GM19025 (cell line): ENCODE measurements around the gene ZCCHC24.

ENCODE experiments used
- ATAC-seq: cut with Tn5 transposase; IDR thresholded peaks from one replicate; pipeline ENCODE4 v1.9.1; 2021; ENCODE audit warnings: mild to moderate bottlenecking, low read depth, moderate library complexity; ENCODE audit not compliant: unreplicated experiment

ZCCHC24 gene

DNA sequence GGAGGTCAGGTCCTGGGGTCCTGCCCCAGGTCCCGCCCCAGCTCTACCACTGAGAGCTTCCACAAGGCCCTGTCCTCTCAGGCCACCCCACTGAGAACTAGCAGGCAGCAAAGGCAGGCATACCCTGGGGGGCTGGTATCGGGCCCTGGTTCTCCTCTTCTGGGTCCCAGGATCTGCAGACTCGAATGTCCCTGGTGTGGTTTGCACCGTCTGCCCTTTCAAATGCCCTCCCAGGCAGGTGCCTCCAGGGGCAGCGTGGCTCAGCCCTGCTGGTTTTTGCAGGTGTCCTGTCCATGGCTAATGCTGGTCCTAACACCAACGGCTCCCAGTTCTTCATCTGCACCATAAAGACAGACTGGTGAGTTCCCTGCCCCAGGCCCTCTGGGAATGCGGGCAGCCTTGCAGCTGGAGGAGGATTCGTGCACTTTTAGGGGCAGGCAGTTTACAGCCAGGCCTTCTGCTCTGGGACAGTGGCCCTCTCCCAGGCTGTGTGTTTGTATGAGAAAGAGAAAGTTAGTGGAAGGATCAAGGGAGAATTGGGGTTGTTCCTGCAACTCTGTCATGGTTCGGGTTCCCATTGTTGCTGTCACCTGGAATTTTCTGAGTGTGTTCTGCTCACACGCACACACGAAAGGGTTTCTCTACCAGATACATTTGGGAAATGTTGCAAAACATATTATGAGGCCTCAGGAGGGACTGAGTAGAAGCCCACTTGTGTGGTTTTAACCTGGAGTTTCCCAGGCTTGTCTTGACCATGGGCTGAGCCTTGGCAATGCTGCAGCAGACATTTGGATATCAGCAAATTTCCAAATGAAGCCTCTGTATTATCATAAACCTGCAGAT lies 93.2 kb downstream of the ZCCHC24 start:
- no peak for ATAC-seq

DNA sequence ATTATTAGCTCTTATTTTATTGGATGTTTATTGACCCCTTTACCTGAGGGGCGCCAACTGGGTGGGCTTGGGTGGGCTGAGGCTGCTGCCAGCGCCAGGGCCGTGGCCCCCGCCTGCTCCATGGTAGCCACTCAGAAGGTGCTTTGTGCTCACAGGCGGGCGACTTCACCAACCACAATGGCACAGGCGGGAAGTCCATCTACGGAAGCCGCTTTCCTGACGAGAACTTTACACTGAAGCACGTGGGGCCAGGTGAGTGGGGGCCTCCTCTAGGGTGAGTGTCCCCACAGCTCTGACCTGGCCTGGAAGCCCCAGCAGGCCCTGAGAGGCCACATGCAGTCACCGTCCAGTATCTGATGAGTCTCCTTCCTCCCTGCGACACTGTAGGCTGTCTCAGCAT lies 94.1 kb downstream of the ZCCHC24 start:
- ATAC-seq, result no peak

DNA sequence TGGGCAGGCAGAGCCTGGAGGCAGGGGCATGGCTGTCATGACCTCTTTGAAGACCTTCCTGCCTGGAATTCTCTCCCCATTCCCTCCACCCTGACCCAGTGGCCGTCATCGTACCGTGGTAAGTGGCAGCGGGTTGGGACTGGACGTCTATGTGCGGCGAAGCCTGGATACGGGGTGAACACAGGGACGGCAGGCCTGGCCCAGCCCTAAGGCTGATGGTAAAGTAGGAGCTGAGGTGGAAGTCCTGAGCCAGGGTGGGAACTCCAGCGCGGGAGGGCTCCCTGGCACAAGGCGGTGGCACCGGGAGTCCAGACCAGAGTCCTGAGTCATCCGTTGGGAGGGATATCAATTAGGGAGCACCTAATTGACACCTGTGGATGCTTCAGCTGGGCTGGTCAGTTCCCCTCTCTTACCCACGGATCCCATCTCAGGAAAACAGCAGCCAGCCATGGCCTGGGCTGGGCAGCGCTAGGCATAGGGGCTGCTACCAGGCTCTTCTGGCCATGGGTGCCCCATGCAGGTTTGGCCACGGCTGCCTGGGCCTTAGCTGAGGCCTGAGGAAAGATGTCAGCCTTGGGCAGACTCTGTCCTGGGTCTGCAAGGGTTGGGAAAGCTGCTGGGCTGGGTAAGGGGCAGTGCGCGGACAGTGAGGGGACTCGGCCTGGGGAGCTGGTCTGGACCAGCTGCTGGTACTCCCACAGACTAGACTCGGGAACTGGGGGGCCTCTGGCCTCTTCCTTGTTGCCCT lies 94.8 kb downstream of the ZCCHC24 start:
- no peak for ATAC-seq

DNA sequence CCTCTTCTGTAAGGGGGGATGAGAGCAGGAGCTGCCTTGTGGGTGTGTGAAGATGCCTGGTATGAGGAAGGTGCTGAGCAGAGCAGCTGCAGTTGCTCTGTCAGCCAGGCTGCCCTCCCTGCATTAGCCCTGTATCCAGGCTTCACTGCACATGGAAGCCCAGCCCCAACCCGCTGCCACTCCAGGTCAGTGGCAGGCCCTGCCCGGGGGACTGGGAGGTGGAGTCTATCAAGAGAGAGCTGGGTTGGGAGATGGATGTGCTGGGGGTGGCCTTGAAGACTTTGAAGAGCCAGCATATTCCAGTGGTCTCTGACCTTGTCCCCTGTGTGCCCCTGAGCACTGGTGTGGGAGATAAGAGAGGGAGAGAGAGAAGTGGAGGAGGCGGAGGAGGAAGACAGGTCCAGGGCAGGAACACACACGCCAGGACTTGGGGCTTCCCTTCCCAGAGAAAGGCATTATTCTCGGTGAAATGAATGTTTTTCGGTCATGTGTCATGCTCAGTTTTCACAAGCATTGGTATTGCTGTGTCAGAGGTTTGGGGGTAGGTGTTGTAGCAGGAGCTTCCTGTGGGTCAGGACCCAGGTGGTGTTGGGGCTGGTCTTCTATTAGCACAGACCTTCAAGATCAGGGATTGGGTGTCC lies 95.5 kb downstream of the ZCCHC24 start:
- no peak for ATAC-seq

DNA sequence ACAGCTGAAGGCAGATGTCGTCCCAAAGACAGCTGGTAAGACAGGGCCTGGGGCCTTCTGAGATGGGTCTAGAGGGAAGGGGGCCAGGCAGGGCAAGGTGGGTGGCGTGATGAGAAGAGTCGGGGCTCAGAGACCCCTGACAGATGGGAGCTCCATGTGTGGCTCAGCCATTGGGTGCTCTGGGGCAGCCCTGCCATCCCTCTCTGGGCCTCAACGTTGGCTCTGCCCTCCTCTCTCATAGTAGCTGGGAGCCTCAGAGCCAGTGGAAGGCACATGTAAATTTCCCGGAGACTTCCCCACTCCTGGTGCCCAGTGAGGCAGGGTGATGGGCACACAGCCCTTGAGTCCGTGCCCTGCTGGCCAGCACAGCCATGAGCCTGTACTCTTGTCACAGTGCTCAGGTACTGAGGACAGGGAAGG lies 96.3 kb downstream of the ZCCHC24 start:
- no peak for ATAC-seq

DNA sequence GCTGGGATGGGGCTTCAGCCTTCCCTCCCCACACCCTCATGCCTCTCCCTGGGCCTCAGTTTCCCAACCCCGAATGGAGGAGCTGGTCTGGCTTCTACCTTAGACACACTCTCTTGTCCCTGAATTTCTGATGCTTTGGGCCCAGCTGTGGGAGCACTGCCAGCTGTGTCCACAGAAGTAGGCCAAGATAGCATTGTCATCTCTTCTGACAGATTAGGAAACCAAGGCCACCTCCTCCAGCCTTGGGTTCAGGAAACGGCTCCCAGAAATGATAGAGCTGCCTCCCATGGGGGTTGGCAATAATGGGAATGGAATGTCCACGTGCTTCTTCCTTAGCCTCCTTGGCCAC lies 96.8 kb downstream of the ZCCHC24 start:
- no peak for ATAC-seq

DNA sequence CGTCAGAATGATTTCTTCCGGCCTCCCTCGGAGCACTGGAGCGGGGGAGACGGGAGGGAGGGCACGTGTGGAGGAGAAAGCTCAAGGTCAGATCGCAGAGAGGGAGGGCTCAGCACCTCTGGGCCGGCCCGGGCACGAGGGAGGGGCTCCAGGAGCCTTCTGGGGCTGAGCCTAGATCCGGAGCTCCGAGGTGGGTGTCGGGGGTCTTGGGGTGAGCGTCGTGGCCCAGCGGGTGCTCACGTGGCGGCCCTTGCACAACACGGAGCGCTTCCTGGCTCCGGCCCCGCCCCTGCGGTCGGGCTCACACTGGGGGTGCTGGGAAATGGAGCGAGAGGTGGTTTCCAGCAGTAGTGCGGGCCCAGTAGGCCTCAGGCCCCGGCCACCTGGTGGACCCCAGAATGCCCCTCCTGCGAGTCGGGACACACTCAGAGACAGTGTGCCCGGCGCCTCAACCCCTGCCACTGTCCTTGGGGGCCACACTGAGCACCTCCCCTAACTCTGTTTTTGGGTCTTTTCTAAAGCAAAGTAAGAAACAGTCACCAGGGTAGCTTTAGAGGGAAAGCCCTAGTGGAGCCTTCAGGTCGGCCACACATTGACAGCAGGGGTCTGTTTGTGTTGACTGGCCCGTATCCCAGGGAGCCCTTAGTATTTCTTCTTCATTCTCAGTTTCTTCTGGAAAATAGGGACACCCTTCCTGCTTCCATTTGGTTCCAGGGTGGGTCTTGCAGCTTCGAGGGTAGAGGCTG lies 97.4 kb downstream of the ZCCHC24 start:
- peak; percentile 68 for ATAC-seq

DNA sequence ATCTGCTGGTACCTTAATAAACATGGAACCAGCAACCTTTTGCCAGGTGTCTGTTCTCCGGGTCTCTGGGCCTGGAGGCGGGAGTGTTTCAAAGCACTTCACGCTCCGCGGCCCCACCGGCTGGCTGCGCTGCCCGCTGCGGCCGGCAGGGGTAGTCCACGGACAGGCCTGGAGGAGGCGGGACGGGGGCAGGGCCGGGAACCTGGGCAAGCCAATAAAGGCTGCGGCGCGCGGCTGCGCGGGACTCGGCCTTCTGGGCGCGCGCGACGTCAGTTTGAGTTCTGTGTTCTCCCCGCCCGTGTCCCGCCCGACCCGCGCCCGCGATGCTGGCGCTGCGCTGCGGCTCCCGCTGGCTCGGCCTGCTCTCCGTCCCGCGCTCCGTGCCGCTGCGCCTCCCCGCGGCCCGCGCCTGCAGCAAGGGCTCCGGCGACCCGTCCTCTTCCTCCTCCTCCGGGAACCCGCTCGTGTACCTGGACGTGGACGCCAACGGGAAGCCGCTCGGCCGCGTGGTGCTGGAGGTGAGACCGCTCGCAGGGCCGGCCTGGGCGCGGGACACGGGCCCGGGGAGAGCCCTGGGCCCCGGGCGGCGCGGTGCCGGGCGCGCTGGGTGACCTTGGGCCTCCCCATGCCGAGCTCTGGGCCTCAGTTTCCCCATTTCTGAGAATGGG lies 98.1 kb downstream of the ZCCHC24 start, which contains the start of gene PPIF:
TSS of gene PPIF (plus strand) at position 244 of the 668 bp plus-strand sequence. CDS start at position 324, 80 bp downstream.
- ATAC-seq, result peak; percentile 69

DNA sequence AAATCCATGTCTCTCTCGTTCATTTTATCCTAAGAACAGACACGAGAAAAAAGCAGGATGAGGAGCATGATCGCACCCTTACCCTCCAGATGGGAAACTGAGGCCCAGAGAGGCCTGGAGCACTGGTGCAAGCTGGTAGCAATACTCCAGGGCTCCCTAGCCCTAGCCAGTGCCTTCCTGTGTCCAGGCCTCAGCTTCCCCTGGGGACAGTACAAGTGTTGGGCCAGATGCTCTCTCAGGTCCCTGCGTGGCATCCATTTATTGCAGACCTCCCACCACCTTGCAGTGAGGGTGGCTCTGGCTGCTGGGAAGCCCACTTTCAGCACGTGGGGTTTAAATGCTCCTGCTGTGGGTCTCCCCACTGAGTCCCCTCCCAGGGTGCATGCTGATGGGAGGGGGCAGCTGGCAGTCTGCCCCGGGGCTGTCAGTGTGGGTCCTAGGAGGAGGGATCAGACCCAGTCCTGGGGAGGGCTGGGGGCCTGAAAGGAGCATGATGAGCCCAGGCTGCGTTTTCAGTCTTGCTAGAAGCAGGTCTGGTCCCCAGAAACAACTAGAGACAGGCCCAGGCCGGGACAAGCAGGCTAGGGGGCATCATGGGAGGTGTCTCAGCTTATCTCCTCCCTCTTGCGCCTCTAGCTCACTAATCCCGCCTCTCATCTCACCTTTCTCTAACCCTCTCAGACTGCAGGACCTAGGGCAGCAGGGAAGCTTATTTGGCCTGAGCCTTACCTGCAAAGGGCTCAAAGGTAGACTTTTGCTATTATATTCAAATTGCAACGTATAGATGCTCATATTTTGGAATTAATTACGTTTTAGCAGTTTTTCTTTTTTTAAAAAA lies 98.8 kb downstream of the ZCCHC24 start:
- no peak for ATAC-seq

DNA sequence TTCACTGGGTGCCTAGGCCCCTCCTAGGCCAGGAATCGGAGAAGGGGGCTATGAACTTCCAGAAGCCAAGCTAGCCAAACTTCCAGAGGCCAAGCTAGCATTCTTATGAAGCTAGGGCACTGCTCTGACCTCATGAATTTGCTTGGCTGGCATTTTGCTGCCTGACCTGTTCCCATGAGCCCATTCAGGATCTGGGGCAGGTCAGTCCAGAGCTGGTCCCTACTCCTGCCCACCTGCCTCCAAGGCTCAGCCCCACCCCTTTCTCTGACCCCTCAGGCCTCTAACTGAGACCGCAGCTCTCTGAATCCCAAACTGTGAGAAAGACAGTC lies 99.4 kb downstream of the ZCCHC24 start:
- no peak for ATAC-seq

DNA sequence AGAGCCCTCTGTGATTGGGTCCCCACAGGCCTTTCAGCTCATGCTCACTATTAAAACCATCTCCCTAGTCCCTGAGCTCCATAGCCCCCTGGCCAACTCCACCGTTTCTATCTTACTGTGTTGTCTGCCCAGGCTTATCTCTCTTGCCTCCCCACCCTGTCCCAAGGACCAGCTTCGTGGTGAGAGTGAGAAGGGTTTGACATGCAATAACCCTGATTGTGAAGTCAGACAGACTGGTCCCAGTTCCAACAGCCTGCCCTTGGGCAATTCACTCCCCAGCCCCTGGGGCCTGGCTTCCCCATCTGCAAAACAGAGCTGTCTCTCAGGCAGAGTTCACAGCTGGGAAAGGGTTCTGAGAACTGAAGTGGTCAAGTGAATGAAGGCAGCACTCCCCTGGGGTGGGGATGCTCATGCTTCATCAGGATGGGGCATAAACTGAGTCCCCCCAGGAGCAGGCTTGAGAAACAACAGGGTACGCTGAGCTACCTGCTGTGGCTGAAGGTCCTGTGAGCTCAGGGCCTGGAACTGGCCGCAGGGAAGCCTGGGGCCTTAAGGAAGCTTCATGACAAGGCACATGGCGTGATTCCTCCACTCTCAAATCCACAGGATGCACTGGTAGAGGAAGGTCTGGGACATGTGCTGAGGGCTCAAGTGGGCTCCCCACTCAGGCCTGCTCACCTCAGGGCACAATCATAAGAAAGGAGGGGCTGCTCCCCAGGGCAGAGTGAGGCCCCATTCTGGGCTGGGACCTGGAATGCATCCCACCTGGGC lies 100.0 kb downstream of the ZCCHC24 start:
- ATAC-seq, result no peak

DNA sequence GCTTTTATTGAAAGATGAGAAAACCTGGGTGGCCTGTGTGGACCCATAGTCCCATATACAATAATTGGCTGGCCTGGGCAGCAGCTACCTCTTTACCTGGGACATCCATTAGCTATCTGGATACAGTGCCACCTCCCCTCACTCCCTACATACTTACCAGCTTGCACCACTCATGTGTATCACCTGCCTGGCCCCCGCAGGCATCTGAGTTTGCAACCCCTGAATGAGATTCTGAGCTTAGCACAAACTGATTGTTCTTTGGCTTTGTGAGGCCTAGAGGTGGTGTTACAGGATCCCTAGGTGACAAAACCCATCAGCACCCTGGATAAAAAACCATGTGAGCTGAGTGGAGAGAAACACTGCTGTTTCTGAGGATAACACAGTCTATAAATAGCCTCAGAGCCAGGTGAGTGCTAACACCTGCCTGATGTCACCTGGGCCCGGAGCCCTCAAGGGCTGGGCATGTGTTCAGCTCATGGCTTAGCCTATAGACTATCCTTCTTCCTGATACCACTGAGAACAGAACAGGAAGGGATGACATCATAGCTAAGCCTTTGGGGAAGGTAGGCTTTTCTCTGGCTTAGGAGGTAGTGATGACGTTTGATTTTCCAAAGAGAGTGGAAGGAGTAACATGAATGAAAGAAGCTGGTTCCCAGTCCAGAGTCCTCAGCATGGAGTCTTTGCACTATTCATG lies 100.8 kb downstream of the ZCCHC24 start:
- ATAC-seq, result no peak

DNA sequence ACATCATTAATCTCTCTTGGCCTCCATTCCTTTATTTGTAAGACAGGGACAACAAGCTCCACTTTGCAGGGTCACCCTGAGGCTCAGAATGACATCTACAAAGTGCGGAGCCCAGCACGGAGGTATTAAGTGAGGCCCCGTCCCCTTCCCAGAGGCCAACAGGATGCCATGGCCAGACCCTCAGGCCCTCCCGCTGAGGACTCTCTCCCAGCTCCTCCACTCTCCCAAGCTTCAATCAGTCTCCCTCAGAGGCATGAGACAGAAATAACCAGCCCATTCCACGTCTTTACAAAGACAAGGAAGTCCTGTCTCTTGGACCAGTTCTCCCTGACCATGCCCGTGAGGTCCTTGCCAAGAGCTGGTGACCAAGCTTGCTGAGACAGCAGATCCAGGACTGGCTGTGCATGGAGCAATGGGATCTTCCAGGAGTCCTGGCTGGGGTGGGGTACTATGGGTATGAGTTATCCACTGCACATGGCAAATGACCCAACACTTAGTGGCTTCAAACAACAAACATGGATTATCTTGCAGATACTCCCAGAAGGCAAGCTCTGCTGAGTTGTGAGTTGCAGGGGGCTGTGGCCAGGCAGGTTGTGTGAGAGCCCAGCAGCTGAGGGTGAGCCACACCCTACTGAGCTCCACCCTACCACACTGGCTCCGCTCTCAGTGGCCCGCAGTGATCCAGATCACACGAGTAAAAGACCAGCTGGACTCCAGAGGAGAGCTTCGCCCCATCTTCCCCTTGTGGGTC lies 102.4 kb downstream of the ZCCHC24 start:
- ATAC-seq, result no peak

DNA sequence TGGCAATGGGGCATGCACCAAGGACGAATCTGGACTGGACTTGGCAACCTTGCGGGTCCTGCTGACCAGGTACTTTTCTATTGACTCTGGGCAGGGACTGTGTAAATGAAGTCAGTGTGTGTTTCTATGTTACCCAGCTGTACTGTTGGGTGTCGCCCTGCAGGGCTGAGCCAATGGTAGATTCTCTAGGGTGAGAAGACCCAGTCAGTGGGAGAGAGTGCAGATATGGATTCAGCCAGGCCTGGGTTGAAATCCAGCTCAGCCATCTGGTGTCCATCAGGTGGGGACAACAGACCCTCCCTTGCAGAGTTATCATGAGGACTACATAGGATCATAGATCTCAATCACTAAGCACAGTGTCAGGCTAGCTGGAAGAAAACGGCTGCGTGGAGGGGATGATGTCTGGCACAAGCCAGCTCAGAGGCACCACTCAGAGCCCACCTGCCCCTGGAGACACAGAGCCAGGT lies 103.1 kb downstream of the ZCCHC24 start:
- no peak for ATAC-seq

DNA sequence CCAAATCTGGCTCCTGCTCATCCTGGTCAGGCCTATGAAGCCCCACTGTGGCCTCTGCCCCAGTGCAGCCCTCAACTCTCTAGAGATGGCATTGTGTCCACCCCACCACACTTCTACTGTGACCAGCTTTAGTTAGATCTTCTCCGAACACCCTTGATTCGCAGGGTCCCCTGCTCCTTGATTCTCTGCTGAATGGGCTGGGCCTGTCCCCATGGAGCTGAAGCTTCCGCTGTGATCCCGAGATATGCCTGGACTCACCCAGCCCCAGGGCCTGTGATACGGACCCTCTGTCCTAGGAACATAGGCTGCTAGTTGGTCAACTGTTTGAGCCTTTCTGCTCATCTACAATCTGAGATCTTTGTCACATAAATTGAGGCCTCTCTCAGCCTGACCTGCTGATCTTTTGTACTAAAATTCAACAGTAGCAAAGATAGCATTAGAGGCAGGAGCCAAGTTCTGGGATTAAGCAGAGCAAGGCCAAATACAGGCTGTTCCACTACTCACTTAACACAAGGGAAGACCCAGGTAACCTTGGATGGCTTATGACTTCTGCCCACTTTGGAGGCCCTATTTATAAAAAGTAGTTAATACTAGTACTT lies 104.7 kb downstream of the ZCCHC24 start:
- no peak for ATAC-seq

DNA sequence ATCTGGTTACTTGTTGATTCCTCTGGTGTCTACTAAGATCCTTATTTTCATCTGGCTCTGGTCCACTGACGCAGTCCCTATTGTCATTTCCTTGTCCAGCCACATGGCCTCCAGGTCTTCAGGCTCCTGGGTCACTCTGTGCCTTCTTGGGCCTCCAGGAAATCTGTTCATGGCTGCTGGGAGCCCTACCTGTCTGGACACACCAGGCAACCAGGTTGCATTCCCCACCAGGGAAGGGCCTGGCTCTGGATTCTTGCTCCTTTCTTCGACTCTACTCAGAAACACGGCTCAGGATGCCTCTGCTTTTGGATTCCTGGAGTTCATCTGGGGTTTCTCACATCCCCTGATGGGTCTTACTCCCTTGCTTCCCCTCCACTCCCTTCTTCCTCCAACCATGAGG lies 106.2 kb downstream of the ZCCHC24 start:
- ATAC-seq, result no peak
